Hepatocyte (in vitro differentiated cells): ENCODE data around the gene CCDC59.

Experiments
- CTCF ChIP-seq: fragments of 200-600 bp; sonication (generic); IDR thresholded peaks from 2 replicates; pipeline ENCODE4 v1.5.1; 2016; ENCODE audit warnings: antibody characterized with exemption, mild to moderate bottlenecking; ENCODE audit not compliant: poor library complexity
- EZH2 ChIP-seq: fragments of 200-600 bp; sonication (generic); IDR thresholded peaks from 2 replicates; pipeline ENCODE4 v1.6.1; 2016; ENCODE audit warnings: antibody characterized with exemption, mild to moderate bottlenecking, borderline replicate concordance
- EZH2phosphoT487 ChIP-seq: fragments of 200-600 bp; sonication (generic); IDR thresholded peaks from one replicate; pipeline ENCODE4 v1.6.1; 2018; ENCODE audit warnings: antibody characterized with exemption, mild to moderate bottlenecking, low read depth, moderate library complexity; ENCODE audit not compliant: unreplicated experiment, severe bottlenecking

- TF ChIP-seq CTCF (no peak), EZH2phosphoT487 (no peak), EZH2 (no peak)
These were observed 5.8 kb upstream of the CCDC59 start for GRCh38 chr12:82363990-82364389.
